Measurements from ENCODE around the gene STK32B. TPM values are rescaled to one million over a fixed set of nuclear protein-coding genes. Genes with fewer than 3 reads are reported as not detected.

STK32B gene
- total and polyA plus RNA-seq, 9 donors, result 3.8 to 12.5 (median 5.8) TPM

GRCh38 chr4:5357870-5358269, 306.6 kb downstream of the STK32B start:
- no peak overlapping the region for H3K27ac ChIP-seq (ENCODE audit: low read length)
- H3K4me3 ChIP-seq (ENCODE audit: low read length), result no peak overlapping the region
- no peaks in the 10 kb centered on the region for H3K4me1 ChIP-seq (ENCODE audit: control insufficient read depth, insufficient read depth, low read length)
- WGBS (ENCODE audit: insufficient coverage), result 60% methylated on average over 1 of the region's 5 CpGs
- no peaks in the 10 kb centered on the region for H3K9me3 ChIP-seq (replicated peaks; ENCODE audit: control insufficient read depth, low read depth, low read length)
- no peaks in the 10 kb centered on the region for H3K27me3 ChIP-seq (ENCODE audit: control insufficient read depth, insufficient read depth, low read length)
- DNase-seq, result peak; percentile 27
- H3K36me3 ChIP-seq (ENCODE audit: control insufficient read depth, insufficient read depth, low read length), result no peaks in the 10 kb centered on the region

- peak; percentile 47 for DNase-seq
- Histone ChIP-seq H3K27ac (ENCODE audit: low read length) (no peak overlapping the region), H3K27me3 (ENCODE audit: control insufficient read depth, insufficient read depth, low read length) (no peaks in the 10 kb centered on the region), H3K9me3 (replicated peaks; ENCODE audit: control insufficient read depth, low read depth, low read length) (no peaks in the 10 kb centered on the region), H3K4me3 (ENCODE audit: low read length) (no peak overlapping the region), H3K4me1 (ENCODE audit: control insufficient read depth, insufficient read depth, low read length) (no peaks in the 10 kb centered on the region), H3K36me3 (ENCODE audit: control insufficient read depth, insufficient read depth, low read length) (no peaks in the 10 kb centered on the region)
- WGBS (ENCODE audit: insufficient coverage), result 60% methylated on average over 4 of the region's 5 CpGs
These were observed 310.7 kb downstream of the STK32B start for GRCh38 chr4:5361968-5362367.

GRCh38 chr4:5364406-5364805, 313.1 kb downstream of the STK32B start:
- Histone ChIP-seq H3K4me1 (ENCODE audit: control insufficient read depth, insufficient read depth, low read length) (no peaks in the 10 kb centered on the region), H3K36me3 (ENCODE audit: control insufficient read depth, insufficient read depth, low read length) (no peaks in the 10 kb centered on the region), H3K27me3 (ENCODE audit: control insufficient read depth, insufficient read depth, low read length) (no peaks in the 10 kb centered on the region), H3K4me3 (ENCODE audit: low read length) (no peak overlapping the region), H3K27ac (ENCODE audit: low read length) (no peak overlapping the region), H3K9me3 (replicated peaks; ENCODE audit: control insufficient read depth, low read depth, low read length) (no peaks in the 10 kb centered on the region)
- WGBS (ENCODE audit: insufficient coverage), result 100% methylated on average over 1 of the region's 3 CpGs
- no peak for DNase-seq

GRCh38 chr4:5365071-5366008, 314.1 kb downstream of the STK32B start:
- H3K27ac ChIP-seq (ENCODE audit: low read length), result no peak overlapping the region
- no peak overlapping the region for H3K4me3 ChIP-seq (ENCODE audit: low read length)
- H3K4me1 ChIP-seq (ENCODE audit: control insufficient read depth, insufficient read depth, low read length), result no peaks in the 10 kb centered on the region
- WGBS (ENCODE audit: insufficient coverage), result 67% methylated on average over 1 of the region's 12 CpGs
- DNase-seq, result no peak
- H3K9me3 ChIP-seq (replicated peaks; ENCODE audit: control insufficient read depth, low read depth, low read length), result no peaks in the 10 kb centered on the region
- no peaks in the 10 kb centered on the region for H3K27me3 ChIP-seq (ENCODE audit: control insufficient read depth, insufficient read depth, low read length)
- H3K36me3 ChIP-seq (ENCODE audit: control insufficient read depth, insufficient read depth, low read length), result no peaks in the 10 kb centered on the region

GRCh38 chr4:5366009-5366386, 314.7 kb downstream of the STK32B start:
- WGBS (ENCODE audit: insufficient coverage), result 69% methylated on average over 1 of the region's 3 CpGs
- no peaks in the 10 kb centered on the region for H3K36me3 ChIP-seq (ENCODE audit: control insufficient read depth, insufficient read depth, low read length)
- no peak overlapping the region for H3K27ac ChIP-seq (ENCODE audit: low read length)
- DNase-seq, result no peak
- no peak overlapping the region for H3K4me3 ChIP-seq (ENCODE audit: low read length)
- H3K4me1 ChIP-seq (ENCODE audit: control insufficient read depth, insufficient read depth, low read length), result no peaks in the 10 kb centered on the region
- H3K27me3 ChIP-seq (ENCODE audit: control insufficient read depth, insufficient read depth, low read length), result no peaks in the 10 kb centered on the region
- no peaks in the 10 kb centered on the region for H3K9me3 ChIP-seq (replicated peaks; ENCODE audit: control insufficient read depth, low read depth, low read length)

GRCh38 chr4:5366421-5366820, 315.1 kb downstream of the STK32B start:
- peaks cover 2% of the 10 kb centered on the region for H3K4me1 ChIP-seq (ENCODE audit: control insufficient read depth, insufficient read depth, low read length)
- no peaks in the 10 kb centered on the region for H3K9me3 ChIP-seq (replicated peaks; ENCODE audit: control insufficient read depth, low read depth, low read length)
- no peaks in the 10 kb centered on the region for H3K27me3 ChIP-seq (ENCODE audit: control insufficient read depth, insufficient read depth, low read length)
- no peaks in the 10 kb centered on the region for H3K36me3 ChIP-seq (ENCODE audit: control insufficient read depth, insufficient read depth, low read length)
- H3K27ac ChIP-seq (ENCODE audit: low read length), result no peak overlapping the region
- no peak for DNase-seq
- no peak overlapping the region for H3K4me3 ChIP-seq (ENCODE audit: low read length)
- 88% methylated on average over 4 of the region's 6 CpGs for WGBS (ENCODE audit: insufficient coverage)

GRCh38 chr4:5368426-5368825, 317.1 kb downstream of the STK32B start:
- Histone ChIP-seq H3K4me3 (ENCODE audit: low read length) (no peak overlapping the region), H3K36me3 (ENCODE audit: control insufficient read depth, insufficient read depth, low read length) (no peaks in the 10 kb centered on the region), H3K27ac (ENCODE audit: low read length) (no peak overlapping the region), H3K4me1 (ENCODE audit: control insufficient read depth, insufficient read depth, low read length) (peaks cover 8% of the 10 kb centered on the region), H3K9me3 (replicated peaks; ENCODE audit: control insufficient read depth, low read depth, low read length) (no peaks in the 10 kb centered on the region), H3K27me3 (ENCODE audit: control insufficient read depth, insufficient read depth, low read length) (no peaks in the 10 kb centered on the region)
- WGBS (ENCODE audit: insufficient coverage), result no CpG with 5 or more reads among the region's 3 CpGs
- DNase-seq, result no peak

GRCh38 chr4:5370286-5370685, 319.0 kb downstream of the STK32B start:
- DNase-seq, result no peak
- Histone ChIP-seq H3K4me1 (ENCODE audit: control insufficient read depth, insufficient read depth, low read length) (peaks cover 8% of the 10 kb centered on the region), H3K27me3 (ENCODE audit: control insufficient read depth, insufficient read depth, low read length) (no peaks in the 10 kb centered on the region), H3K36me3 (ENCODE audit: control insufficient read depth, insufficient read depth, low read length) (no peaks in the 10 kb centered on the region), H3K4me3 (ENCODE audit: low read length) (no peak overlapping the region), H3K9me3 (replicated peaks; ENCODE audit: control insufficient read depth, low read depth, low read length) (peaks cover 3% of the 10 kb centered on the region), H3K27ac (ENCODE audit: low read length) (no peak overlapping the region)
- WGBS (ENCODE audit: insufficient coverage), result no CpG with 5 or more reads among the region's 2 CpGs

- H3K9me3 ChIP-seq (replicated peaks; ENCODE audit: control insufficient read depth, low read depth, low read length), result peaks cover 3% of the 10 kb centered on the region
- peaks cover 8% of the 10 kb centered on the region for H3K4me1 ChIP-seq (ENCODE audit: control insufficient read depth, insufficient read depth, low read length)
- H3K27ac ChIP-seq (ENCODE audit: low read length), result no peak overlapping the region
- H3K27me3 ChIP-seq (ENCODE audit: control insufficient read depth, insufficient read depth, low read length), result no peaks in the 10 kb centered on the region
- no peaks in the 10 kb centered on the region for H3K36me3 ChIP-seq (ENCODE audit: control insufficient read depth, insufficient read depth, low read length)
- no peak overlapping the region for H3K4me3 ChIP-seq (ENCODE audit: low read length)
- peak; percentile 12 for DNase-seq
- 70% methylated on average over 8 of the region's 8 CpGs for WGBS (ENCODE audit: insufficient coverage)
These were observed 320.3 kb downstream of the STK32B start for GRCh38 chr4:5371415-5372190.

- H3K27ac ChIP-seq (ENCODE audit: low read length), result no peak overlapping the region
- WGBS (ENCODE audit: insufficient coverage), result 80% methylated on average over 2 of the region's 6 CpGs
- no peak overlapping the region for H3K4me3 ChIP-seq (ENCODE audit: low read length)
- no peaks in the 10 kb centered on the region for H3K36me3 ChIP-seq (ENCODE audit: control insufficient read depth, insufficient read depth, low read length)
- peaks cover 3% of the 10 kb centered on the region for H3K9me3 ChIP-seq (replicated peaks; ENCODE audit: control insufficient read depth, low read depth, low read length)
- no peak for DNase-seq
- H3K27me3 ChIP-seq (ENCODE audit: control insufficient read depth, insufficient read depth, low read length), result no peaks in the 10 kb centered on the region
- peaks cover 8% of the 10 kb centered on the region for H3K4me1 ChIP-seq (ENCODE audit: control insufficient read depth, insufficient read depth, low read length)
These were observed 320.9 kb downstream of the STK32B start for GRCh38 chr4:5372198-5372597.

All from muscle of leg (tissue), 11 donors.